ENCODE results near the gene ANTXR2. TPM values are rescaled to one million over a fixed set of nuclear protein-coding genes. Genes with fewer than 3 reads are reported as not detected.
"Not testable (repeated sequence)": the region's sequence is repeated elsewhere in the genome, so short reads cannot be mapped to it uniquely, and the experiment has no call there.

Gene ANTXR2
- total and polyA plus RNA-seq, 2 donors (not counting 1 experiment from before 2014, with no cell fraction given): 85.3 to 135 TPM

GRCh38 chr4:80005863-80006262 is 67.2 kb downstream of the ANTXR2 start:
- peak in 1 of 2 donors; percentile 55 for DNase-seq (ENCODE audit: low read depth in 2 of 2)
- Histone ChIP-seq H2AFZ (ENCODE audit: low read length) (no peak overlapping the region), H3K27ac (ENCODE audit: insufficient read depth, low read length) (no peak overlapping the region), H3K36me3 (ENCODE audit: control insufficient read depth, insufficient read depth, low read length) (peaks cover 3% of the 10 kb centered on the region), H4K20me1 (ENCODE audit: control insufficient read depth, extremely low read depth, insufficient read depth, low read length) (no peaks in the 10 kb centered on the region), H3K27me3 (ENCODE audit: control insufficient read depth, insufficient read depth, low read length) (no peaks in the 10 kb centered on the region), H3K9ac (ENCODE audit: insufficient read depth, low read length) (no peak overlapping the region), H3K4me2 (ENCODE audit: extremely low read depth, insufficient read depth, low read length) (no peak overlapping the region), H3K4me1 (ENCODE audit: control insufficient read depth, extremely low read depth, insufficient read depth, low read length) (no peaks in the 10 kb centered on the region), H3K4me3 (replicated peaks in 1 of 4; ENCODE audit: control extremely low read depth in 1 of 4, insufficient read depth in 1 of 4, low read depth in 3 of 4, low read length in 4 of 4) (no peak overlapping the region), H3K79me2 (ENCODE audit: control insufficient read depth, insufficient read depth, low read length) (peaks cover 8% of the 10 kb centered on the region), H3K9me3 (ENCODE audit: control insufficient read depth, insufficient read depth, low read depth, low read length) (no peaks in the 10 kb centered on the region)
- TF ChIP-seq CTCF (conservative IDR thresholded peaks at IDR 0.05 in 1 of 2, IDR thresholded peaks at IDR 0.05 in 1 of 2; ENCODE audit: low read depth in 1 of 2, low read length in 2 of 2): no peak
- no peak for TF ChIP-seq EZH2 (IDR thresholded peaks at IDR 0.05; ENCODE audit: low read length, missing control alignments)

- H4K20me1 ChIP-seq (ENCODE audit: control insufficient read depth, extremely low read depth, insufficient read depth, low read length): no peaks in the 10 kb centered on the region
- no peak overlapping the region for H3K9ac ChIP-seq (ENCODE audit: insufficient read depth, low read length)
- H3K4me2 ChIP-seq (ENCODE audit: extremely low read depth, insufficient read depth, low read length): no peak overlapping the region
- H3K27ac ChIP-seq (ENCODE audit: insufficient read depth, low read length): no peak overlapping the region
- no peaks in the 10 kb centered on the region for H3K9me3 ChIP-seq (ENCODE audit: control insufficient read depth, insufficient read depth, low read depth, low read length)
- H3K4me1 ChIP-seq (ENCODE audit: control insufficient read depth, extremely low read depth, insufficient read depth, low read length): no peaks in the 10 kb centered on the region
- H3K79me2 ChIP-seq (ENCODE audit: control insufficient read depth, insufficient read depth, low read length): peaks cover 6% of the 10 kb centered on the region
- H3K4me3 ChIP-seq (replicated peaks in 1 of 4; ENCODE audit: control extremely low read depth in 1 of 4, insufficient read depth in 1 of 4, low read depth in 3 of 4, low read length in 4 of 4): no peak overlapping the region
- peaks cover 3% of the 10 kb centered on the region for H3K36me3 ChIP-seq (ENCODE audit: control insufficient read depth, insufficient read depth, low read length)
- H2AFZ ChIP-seq (ENCODE audit: low read length): no peak overlapping the region
- DNase-seq (ENCODE audit: low read depth in 2 of 2): no peak
- no peaks in the 10 kb centered on the region for H3K27me3 ChIP-seq (ENCODE audit: control insufficient read depth, insufficient read depth, low read length)
- TF ChIP-seq CTCF (conservative IDR thresholded peaks at IDR 0.05 in 1 of 2, IDR thresholded peaks at IDR 0.05 in 1 of 2; ENCODE audit: low read depth in 1 of 2, low read length in 2 of 2): no peak
- no peak for TF ChIP-seq EZH2 (IDR thresholded peaks at IDR 0.05; ENCODE audit: low read length, missing control alignments)
These were observed 68.7 kb downstream of the ANTXR2 start for GRCh38 chr4:80004319-80004718.

GRCh38 chr4:80002559-80002958 is 70.5 kb downstream of the ANTXR2 start:
- not testable (repeated sequence) for DNase-seq (ENCODE audit: low read depth in 2 of 2); H3K4me1 ChIP-seq (ENCODE audit: control insufficient read depth, extremely low read depth, insufficient read depth, low read length); H3K9ac ChIP-seq (ENCODE audit: insufficient read depth, low read length); H4K20me1 ChIP-seq (ENCODE audit: control insufficient read depth, extremely low read depth, insufficient read depth, low read length); H3K4me2 ChIP-seq (ENCODE audit: extremely low read depth, insufficient read depth, low read length); H3K27me3 ChIP-seq (ENCODE audit: control insufficient read depth, insufficient read depth, low read length); H3K27ac ChIP-seq (ENCODE audit: insufficient read depth, low read length); H2AFZ ChIP-seq (ENCODE audit: low read length); H3K79me2 ChIP-seq (ENCODE audit: control insufficient read depth, insufficient read depth, low read length); H3K9me3 ChIP-seq (ENCODE audit: control insufficient read depth, insufficient read depth, low read depth, low read length); H3K4me3 ChIP-seq (replicated peaks in 1 of 4; ENCODE audit: control extremely low read depth in 1 of 4, insufficient read depth in 1 of 4, low read depth in 3 of 4, low read length in 4 of 4); H3K36me3 ChIP-seq (ENCODE audit: control insufficient read depth, insufficient read depth, low read length)

- DNase-seq (ENCODE audit: low read depth in 2 of 2); H3K4me1 ChIP-seq (ENCODE audit: control insufficient read depth, extremely low read depth, insufficient read depth, low read length); H3K4me2 ChIP-seq (ENCODE audit: extremely low read depth, insufficient read depth, low read length); H3K9ac ChIP-seq (ENCODE audit: insufficient read depth, low read length); H2AFZ ChIP-seq (ENCODE audit: low read length); H3K4me3 ChIP-seq (replicated peaks in 1 of 4; ENCODE audit: control extremely low read depth in 1 of 4, insufficient read depth in 1 of 4, low read depth in 3 of 4, low read length in 4 of 4); H3K27ac ChIP-seq (ENCODE audit: insufficient read depth, low read length); H3K9me3 ChIP-seq (ENCODE audit: control insufficient read depth, insufficient read depth, low read depth, low read length); H3K27me3 ChIP-seq (ENCODE audit: control insufficient read depth, insufficient read depth, low read length); H4K20me1 ChIP-seq (ENCODE audit: control insufficient read depth, extremely low read depth, insufficient read depth, low read length); H3K36me3 ChIP-seq (ENCODE audit: control insufficient read depth, insufficient read depth, low read length): not testable (repeated sequence)
- peaks cover 11% of the 10 kb centered on the region for H3K79me2 ChIP-seq (ENCODE audit: control insufficient read depth, insufficient read depth, low read length)
These were observed 74.0 kb downstream of the ANTXR2 start for GRCh38 chr4:79999048-79999447.

Data from fibroblast of lung (primary cell).